Keratinocyte (primary cell): ENCODE data around the gene ERC2. TPM values are rescaled to one million over a fixed set of nuclear protein-coding genes. Genes with fewer than 3 reads are reported as not detected.

Source experiments
- DNase-seq: peaks from one replicate; pipeline ENCODE4 v3.0.0-alpha.2; 2011; ENCODE audit warnings: low read depth, missing footprints, low spot score
- FAIRE-seq: peaks from 2 replicates; lab custom pipeline; 2011; peaks lifted over from hg19 to GRCh38; lab: Jason Lieb, UNC
- H2AFZ ChIP-seq: 2 replicates; pipeline ENCODE4 v1.6.0; 2012; ENCODE audit warnings: low read length, control low read depth, inconsistent platforms; ENCODE audit not compliant: control insufficient read depth
- H3K27ac ChIP-seq: 2 replicates; pipeline ENCODE4 v1.5.1; 2011; ENCODE audit warnings: low read length; ENCODE audit not compliant: control insufficient read depth, insufficient read depth
- H3K27me3 ChIP-seq: 3 replicates; pipeline ENCODE4 v1.6.0; 2011; ENCODE audit warnings: low read length; ENCODE audit not compliant: control insufficient read depth, insufficient read depth; ENCODE audit errors: extremely low read depth
- H3K36me3 ChIP-seq, 2 experiments: 2 replicates in 1 of 2; 3 replicates in 1 of 2; pipeline ENCODE4 v1.5.1; 2011; ENCODE audit warnings: low read length in 2 of 2, mild to moderate bottlenecking in 1 of 2; ENCODE audit not compliant: control insufficient read depth in 2 of 2, insufficient read depth in 2 of 2; ENCODE audit errors: extremely low read depth in 1 of 2
- H3K4me1 ChIP-seq: 3 replicates; pipeline ENCODE4 v1.5.1; 2011; ENCODE audit warnings: low read length; ENCODE audit not compliant: control insufficient read depth, insufficient read depth; ENCODE audit errors: extremely low read depth
- H3K4me2 ChIP-seq: 3 replicates; pipeline ENCODE4 v1.6.0; 2011; ENCODE audit warnings: low read depth, low read length; ENCODE audit not compliant: control insufficient read depth, insufficient read depth; ENCODE audit errors: extremely low read depth
- H3K4me3 ChIP-seq, 3 experiments: fragments of 200-600 bp in 1 of 3; sonication (generic) in 1 of 3; 2 replicates in 2 of 3; 3 replicates in 1 of 3; pipeline ENCODE4 v1.5.1; 2011 to 2016; ENCODE audit warnings: low read length in 3 of 3, mild to moderate bottlenecking in 3 of 3, control low read depth in 2 of 3, inconsistent platforms in 1 of 3, low read depth in 1 of 3, mixed read lengths in 1 of 3, mixed run types in 1 of 3, moderate library complexity in 1 of 3; ENCODE audit not compliant: control insufficient read depth in 2 of 3, insufficient read depth in 2 of 3; ENCODE audit errors: extremely low read depth in 1 of 3
- H3K79me2 ChIP-seq: 2 replicates; pipeline ENCODE4 v1.6.0; 2012; ENCODE audit warnings: low read length; ENCODE audit not compliant: control insufficient read depth, insufficient read depth
- H3K9ac ChIP-seq: 3 replicates; pipeline ENCODE4 v1.6.0; 2011; ENCODE audit warnings: low read length; ENCODE audit not compliant: control insufficient read depth, insufficient read depth; ENCODE audit errors: extremely low read depth
- H3K9me1 ChIP-seq: 3 replicates; pipeline ENCODE4 v1.6.0; 2011; ENCODE audit warnings: low read length; ENCODE audit not compliant: control insufficient read depth, insufficient read depth; ENCODE audit errors: extremely low read depth
- H3K9me3 ChIP-seq: 2 replicates; pipeline ENCODE4 v1.5.1; 2012; ENCODE audit warnings: low read depth, low read length; ENCODE audit not compliant: control insufficient read depth
- H4K20me1 ChIP-seq: 3 replicates; pipeline ENCODE4 v1.6.0; 2011; ENCODE audit warnings: low read length; ENCODE audit not compliant: control insufficient read depth, insufficient read depth; ENCODE audit errors: extremely low read depth
- CTCF ChIP-seq, 3 experiments: IDR thresholded peaks in 1 of 3; conservative IDR thresholded peaks in 1 of 3; optimal IDR thresholded peaks in 1 of 3; 2 replicates in 2 of 3; 3 replicates in 1 of 3; pipeline versions ENCODE3 to v1.5.1; 2011; ENCODE audit warnings: low read length in 3 of 3, mild to moderate bottlenecking in 3 of 3, moderate library complexity in 2 of 3, control low read depth in 1 of 3, inconsistent platforms in 1 of 3; ENCODE audit not compliant: insufficient read depth in 2 of 3; ENCODE audit errors: extremely low read depth in 1 of 3
- EZH2 ChIP-seq: IDR thresholded peaks from one replicate; pipeline ENCODE4 v1.6.1; 2012; ENCODE audit warnings: inconsistent platforms, mild to moderate bottlenecking, low read length, moderate library complexity
- dilution Hi-C: fragments of 300-500 bp; cut with MboI; formaldehyde crosslinking; loops from one replicate; pipeline ENCODE4 v1.7.0; 2020; ENCODE audit warnings: low sequenced_read_pairs; ENCODE audit not compliant: extremely low pct_ligation_motif_present
- polyA plus RNA-seq, 5 experiments: library from polyadenylated mRNA; depleted of rRNA in 3 of 5; stranded (reverse) in 3 of 5; stranded (forward) in 1 of 5; unstranded in 1 of 5; fragments of >200 nt; gene quantifications; 1 replicate in 1 of 5; 2 replicates in 3 of 5; 3 replicates in 1 of 5; pipeline versions ENCODE4 v1.2.1 to v1.2.3, GENCODE V29; 2011 to 2012; ENCODE audit warnings: missing spikeins in 2 of 5, low read depth in 1 of 5, low replicate concordance in 1 of 5

ERC2 gene
- polyA plus RNA-seq, 1 donor (not counting 4 experiments of a cell fraction or from before 2014, with no cell fraction given) = 0.08 TPM

- Histone ChIP-seq H3K9ac (no peak overlapping the region), H3K27me3 (no peaks in the 10 kb centered on the region), H3K9me3 (no peaks in the 10 kb centered on the region), H3K79me2 (no peaks in the 10 kb centered on the region), H3K4me2 (no peak overlapping the region), H2AFZ (no peak overlapping the region), H4K20me1 (no peaks in the 10 kb centered on the region), H3K27ac (no peak overlapping the region), H3K4me3 (no peak overlapping the region), H3K9me1 (no peaks in the 10 kb centered on the region), H3K36me3 (no peaks in the 10 kb centered on the region), H3K4me1 (no peaks in the 10 kb centered on the region)
- no peak for TF ChIP-seq EZH2
- no peak for TF ChIP-seq CTCF (optimal IDR thresholded peaks at IDR 0.05 in 1 of 3, IDR thresholded peaks at IDR 0.05 in 1 of 3, conservative IDR thresholded peaks at IDR 0.05 in 1 of 3; ENCODE audit: extremely low read depth in 1 of 3, insufficient read depth in 2 of 3, low read length in 3 of 3)
- DNase-seq (no peak), FAIRE-seq (no peak)
- dilution Hi-C loops = no loop called here
These were observed 870.0 kb downstream of the ERC2 start for GRCh38 chr3:55598224-55598623.

- no peaks in the 10 kb centered on the region for H3K9me1 ChIP-seq
- dilution Hi-C loops = no loop called here
- TF ChIP-seq CTCF (optimal IDR thresholded peaks at IDR 0.05 in 1 of 3, IDR thresholded peaks at IDR 0.05 in 1 of 3, conservative IDR thresholded peaks at IDR 0.05 in 1 of 3; ENCODE audit: extremely low read depth in 1 of 3, insufficient read depth in 2 of 3, low read length in 3 of 3) (no peak), EZH2 (no peak)
- H3K4me2 ChIP-seq = no peak overlapping the region
- H3K9me3 ChIP-seq = no peaks in the 10 kb centered on the region
- H3K27ac ChIP-seq = no peak overlapping the region
- no peaks in the 10 kb centered on the region for H3K27me3 ChIP-seq
- H3K36me3 ChIP-seq = no peaks in the 10 kb centered on the region
- H3K4me3 ChIP-seq = no peak overlapping the region
- H3K9ac ChIP-seq = no peak overlapping the region
- no peak overlapping the region for H2AFZ ChIP-seq
- DNase-seq (no peak), FAIRE-seq (no peak)
- no peaks in the 10 kb centered on the region for H4K20me1 ChIP-seq
- H3K4me1 ChIP-seq = no peaks in the 10 kb centered on the region
- H3K79me2 ChIP-seq = no peaks in the 10 kb centered on the region
These were observed 870.6 kb downstream of the ERC2 start for GRCh38 chr3:55597641-55598040.
